Measurements from ENCODE around the gene RASSF7. TPM values are rescaled to one million over a fixed set of nuclear protein-coding genes. Genes with fewer than 3 reads are reported as not detected.

RASSF7 gene
- total and polyA plus RNA-seq, 11 donors = 1.1 to 15.5 (median 5.7) TPM

GRCh38 chr11:553988-554340, 6.8 kb upstream of the RASSF7 start:
- peaks cover 0 to 22% (median 13%) of the 10 kb centered on the region in 12 donors for H3K4me1 ChIP-seq
- no peak for TF ChIP-seq POLR2A (IDR thresholded peaks at IDR 0.05)
- DNase-seq (no peak), ATAC-seq (no peak)
- WGBS, 4 donors = 49 to 78% (median 54%) methylated on average over 7 to 11 of the region's 11 CpGs
- H3K4me3 ChIP-seq = no peak overlapping the region
- peaks cover 27 to 80% (median 54%) of the 10 kb centered on the region in 9 donors for H3K27me3 ChIP-seq
- H3K36me3 ChIP-seq = no peaks in the 10 kb centered on the region
- no peak overlapping the region for H3K27ac ChIP-seq
- intact Hi-C loops (cut with DNase I) = loop anchor here in 3 of 10 donors (2.0 to 5.0 kb wide), 3 partner anchors 75 to 173 kb away; no protein-coding TSS in a partner anchor
- H3K9me3 ChIP-seq = no peaks in the 10 kb centered on the region

- Histone ChIP-seq H3K36me3 (no peaks in the 10 kb centered on the region), H3K4me3 (peak overlapping the region in 9 of 12 donors; percentile 10 to 50 (median 25)), H3K27ac (no peak overlapping the region), H3K27me3 (peaks cover 27 to 87% (median 58%) of the 10 kb centered on the region in 9 donors), H3K9me3 (no peaks in the 10 kb centered on the region), H3K4me1 (peaks cover 0 to 22% (median 13%) of the 10 kb centered on the region in 12 donors)
- ATAC-seq = peak in 3 of 4 donors; percentile 29 to 69 (median 56)
- no peak for TF ChIP-seq POLR2A (IDR thresholded peaks at IDR 0.05)
- TF ChIP-seq, protein P1, sequence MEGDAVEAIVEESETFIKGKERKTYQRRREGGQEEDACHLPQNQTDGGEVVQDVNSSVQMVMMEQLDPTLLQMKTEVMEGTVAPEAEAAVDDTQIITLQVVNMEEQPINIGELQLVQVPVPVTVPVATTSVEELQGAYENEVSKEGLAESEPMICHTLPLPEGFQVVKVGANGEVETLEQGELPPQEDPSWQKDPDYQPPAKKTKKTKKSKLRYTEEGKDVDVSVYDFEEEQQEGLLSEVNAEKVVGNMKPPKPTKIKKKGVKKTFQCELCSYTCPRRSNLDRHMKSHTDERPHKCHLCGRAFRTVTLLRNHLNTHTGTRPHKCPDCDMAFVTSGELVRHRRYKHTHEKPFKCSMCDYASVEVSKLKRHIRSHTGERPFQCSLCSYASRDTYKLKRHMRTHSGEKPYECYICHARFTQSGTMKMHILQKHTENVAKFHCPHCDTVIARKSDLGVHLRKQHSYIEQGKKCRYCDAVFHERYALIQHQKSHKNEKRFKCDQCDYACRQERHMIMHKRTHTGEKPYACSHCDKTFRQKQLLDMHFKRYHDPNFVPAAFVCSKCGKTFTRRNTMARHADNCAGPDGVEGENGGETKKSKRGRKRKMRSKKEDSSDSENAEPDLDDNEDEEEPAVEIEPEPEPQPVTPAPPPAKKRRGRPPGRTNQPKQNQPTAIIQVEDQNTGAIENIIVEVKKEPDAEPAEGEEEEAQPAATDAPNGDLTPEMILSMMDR (IDR thresholded peaks at IDR 0.05) = peak; percentile 38 to 66 (median 54)
- intact Hi-C loops (cut with DNase I) = loop anchor here in 9 of 10 donors (1.0 to 5.0 kb wide), 7 partner anchors 73 to 173 kb away; partner anchors contain the start of gene SCT (in 1 of the 9)
- WGBS, 4 donors = 0 to 13% (median 9%) methylated on average over 1 to 57 of the region's 60 CpGs
- peak in 3 of 5 donors; percentile 49 to 59 (median 55) for DNase-seq
These were observed 6.1 kb upstream of the RASSF7 start for GRCh38 chr11:554428-555226.

- H3K27me3 ChIP-seq = peaks cover 27 to 84% (median 58%) of the 10 kb centered on the region in 9 donors
- no peak for ATAC-seq
- intact Hi-C loops (cut with DNase I) = loop anchor here in 8 of 10 donors (1.0 to 5.0 kb wide), 7 partner anchors 72 to 172 kb away; partner anchors contain the start of gene SCT (in 1 of the 8)
These were observed 5.5 kb upstream of the RASSF7 start for GRCh38 chr11:555227-555779.

More at GRCh38 chr11:555227-555779, 5.5 kb upstream of the RASSF7 start:
- no peak overlapping the region for H3K27ac ChIP-seq
- H3K9me3 ChIP-seq = no peaks in the 10 kb centered on the region
- peak overlapping the region in 6 of 12 donors; percentile 6 to 50 (median 24) for H3K4me3 ChIP-seq
- 1 to 2% (median 2%) methylated on average over 14 to 57 of the region's 57 CpGs for WGBS, 4 donors
- TF ChIP-seq POLR2A (IDR thresholded peaks at IDR 0.05) = no peak
- TF ChIP-seq, protein P1 (IDR thresholded peaks at IDR 0.05) = peak in 3 of 12 donors; percentile 2 to 14 (median 6)
- peaks cover 0 to 28% (median 14%) of the 10 kb centered on the region in 12 donors for H3K4me1 ChIP-seq
- DNase-seq = peak in 1 of 5 donors; percentile 20
- H3K36me3 ChIP-seq = no peaks in the 10 kb centered on the region
